HG03521 (cell line): ENCODE results near the gene SMIM9.
"Not testable (repeated sequence)": the region's sequence is repeated elsewhere in the genome, so short reads cannot be mapped to it uniquely, and the experiment has no call there.

Source experiments
- ATAC-seq: cut with Tn5 transposase; IDR thresholded peaks from one replicate; pipeline ENCODE4 v1.9.1; 2021; ENCODE audit warnings: mild to moderate bottlenecking, moderate library complexity; ENCODE audit not compliant: unreplicated experiment

SMIM9 gene

DNA sequence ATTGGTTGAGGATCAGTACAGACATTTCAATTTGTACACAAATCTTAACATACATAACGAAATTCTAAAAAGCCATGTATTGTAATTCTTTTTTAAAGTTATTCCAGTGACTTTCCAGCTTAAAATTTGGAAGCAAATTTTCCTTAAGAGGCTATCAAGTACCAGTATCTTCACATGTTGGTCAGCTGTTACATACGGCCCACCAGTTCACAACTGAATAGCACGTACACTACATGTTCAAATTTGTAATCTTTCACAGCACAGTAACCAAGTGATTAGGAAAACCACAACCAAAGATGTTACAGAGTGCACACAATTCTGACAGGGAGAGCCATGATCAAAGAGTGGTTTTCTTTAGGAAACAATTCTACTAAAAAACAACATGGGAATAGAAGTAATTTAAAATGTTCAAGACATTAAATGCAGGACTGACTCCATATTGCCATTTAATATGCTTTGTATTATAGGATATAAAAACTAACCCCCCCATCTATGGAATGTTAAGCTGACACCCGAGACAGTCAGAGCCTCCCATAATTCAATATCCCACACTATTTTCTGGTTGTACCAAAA lies 18.1 kb downstream of the SMIM9 start:
- not testable (repeated sequence) for ATAC-seq

DNA sequence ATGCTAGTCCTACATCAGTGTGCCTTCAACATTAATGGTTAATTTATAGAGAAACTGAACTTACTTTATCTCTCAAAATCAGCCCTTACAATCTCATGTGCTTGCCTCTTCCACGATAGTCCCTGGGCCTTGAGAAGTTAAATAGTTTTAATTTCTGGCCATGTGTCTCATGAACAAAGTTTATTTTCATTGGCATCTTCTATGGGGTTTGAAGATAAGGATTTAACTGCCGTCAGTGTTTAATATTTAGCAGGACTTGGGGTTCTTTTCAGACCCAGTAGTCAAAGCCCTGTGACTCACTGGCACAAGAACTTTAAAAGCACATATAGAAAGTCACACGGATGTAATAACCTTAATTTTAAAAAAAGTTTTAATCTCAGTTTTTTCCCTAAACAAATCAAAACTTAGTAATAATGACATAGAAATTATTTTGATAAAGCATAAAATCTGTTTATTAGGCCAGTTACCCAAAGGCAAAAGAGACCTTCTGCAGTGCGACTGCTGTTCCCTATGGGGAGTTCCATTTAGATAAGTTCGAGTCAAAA lies 19.1 kb downstream of the SMIM9 start:
- ATAC-seq = no peak

DNA sequence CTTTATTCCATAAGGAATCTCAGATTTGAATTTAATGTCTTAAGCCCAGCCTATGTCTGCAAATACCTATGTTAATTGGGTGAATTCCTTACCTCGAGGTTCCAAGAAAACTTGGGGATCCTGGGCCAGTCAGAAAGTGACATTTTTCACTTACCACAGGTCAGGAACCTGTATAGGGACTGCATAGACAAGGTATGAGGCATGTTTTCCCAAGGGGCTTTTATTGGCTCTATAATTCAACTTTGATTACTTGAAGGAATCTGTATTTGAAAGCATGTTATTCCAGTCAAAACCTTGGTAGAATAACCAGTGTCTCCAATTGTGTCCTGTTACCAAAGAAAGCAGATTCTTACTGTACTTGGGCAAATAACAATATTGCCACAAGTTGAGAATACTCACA lies 20.7 kb downstream of the SMIM9 start:
- no peak for ATAC-seq

DNA sequence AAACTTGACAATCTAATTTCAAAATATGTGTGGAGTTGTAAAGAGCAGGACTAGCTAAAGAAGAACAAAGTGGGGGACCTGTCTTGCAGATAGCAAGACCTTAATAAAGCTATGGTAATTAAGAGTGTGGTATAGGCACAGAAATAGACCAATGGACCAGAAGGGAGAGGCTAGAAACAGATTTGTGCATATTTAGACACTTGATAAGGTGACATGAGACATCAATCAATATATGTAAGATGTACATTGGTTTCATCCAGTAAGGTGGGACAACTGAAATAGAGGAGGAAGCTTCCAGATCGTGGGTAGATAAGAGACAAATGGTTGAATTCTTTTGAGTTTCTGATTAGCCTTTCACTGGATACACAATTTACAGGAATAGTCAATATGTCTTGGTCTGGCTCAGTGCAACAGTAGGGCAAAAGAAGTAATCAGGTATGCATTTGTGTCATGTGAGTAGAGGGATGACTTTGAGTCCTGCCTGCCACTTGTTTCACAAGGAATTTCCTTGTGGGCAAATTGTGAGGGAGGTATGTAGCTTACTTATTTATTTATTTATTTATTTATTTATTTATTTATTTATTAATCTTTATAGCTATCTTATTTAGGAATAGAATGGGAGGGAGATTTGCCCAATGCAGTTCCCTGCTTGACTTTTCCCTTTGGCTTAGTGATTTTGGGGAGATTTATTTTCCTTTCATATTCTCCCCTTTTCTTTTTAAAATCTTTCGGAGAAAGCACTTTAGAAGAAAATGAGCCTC lies 21.9 kb downstream of the SMIM9 start:
- ATAC-seq = no peak

DNA sequence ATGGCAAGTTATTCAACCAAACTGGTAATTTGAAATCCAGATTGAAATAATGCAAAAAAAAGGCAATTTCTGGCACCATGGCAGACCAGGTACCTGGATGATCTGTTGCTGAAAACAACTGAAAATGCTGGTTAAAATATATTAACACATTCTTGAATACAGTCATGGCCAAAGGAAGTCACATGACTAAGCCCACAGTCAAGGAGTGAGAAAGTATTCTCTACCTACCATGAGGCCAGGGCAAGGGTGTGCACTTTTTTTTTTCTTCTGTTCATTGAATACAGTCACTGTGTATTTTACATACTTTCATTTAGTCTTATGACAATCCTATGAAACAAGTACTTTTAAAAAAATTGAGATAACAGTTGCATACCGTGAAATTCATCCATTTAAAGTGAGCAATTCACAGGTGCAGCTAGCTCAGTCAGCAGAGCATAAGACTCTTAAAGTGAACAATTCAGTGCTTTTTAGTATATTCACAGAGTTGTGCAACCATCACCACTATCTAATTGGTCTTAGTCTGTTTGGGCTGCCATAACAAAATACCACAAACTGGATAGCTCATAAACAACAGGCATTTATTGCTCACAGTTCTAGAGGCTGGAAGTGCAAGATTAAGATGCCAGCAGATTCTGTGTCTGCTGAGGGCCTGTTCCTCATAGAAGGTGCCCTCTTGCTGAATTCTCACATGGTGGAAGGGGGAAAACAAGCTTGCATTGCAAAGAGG lies 24.4 kb downstream of the SMIM9 start:
- ATAC-seq = no peak

DNA sequence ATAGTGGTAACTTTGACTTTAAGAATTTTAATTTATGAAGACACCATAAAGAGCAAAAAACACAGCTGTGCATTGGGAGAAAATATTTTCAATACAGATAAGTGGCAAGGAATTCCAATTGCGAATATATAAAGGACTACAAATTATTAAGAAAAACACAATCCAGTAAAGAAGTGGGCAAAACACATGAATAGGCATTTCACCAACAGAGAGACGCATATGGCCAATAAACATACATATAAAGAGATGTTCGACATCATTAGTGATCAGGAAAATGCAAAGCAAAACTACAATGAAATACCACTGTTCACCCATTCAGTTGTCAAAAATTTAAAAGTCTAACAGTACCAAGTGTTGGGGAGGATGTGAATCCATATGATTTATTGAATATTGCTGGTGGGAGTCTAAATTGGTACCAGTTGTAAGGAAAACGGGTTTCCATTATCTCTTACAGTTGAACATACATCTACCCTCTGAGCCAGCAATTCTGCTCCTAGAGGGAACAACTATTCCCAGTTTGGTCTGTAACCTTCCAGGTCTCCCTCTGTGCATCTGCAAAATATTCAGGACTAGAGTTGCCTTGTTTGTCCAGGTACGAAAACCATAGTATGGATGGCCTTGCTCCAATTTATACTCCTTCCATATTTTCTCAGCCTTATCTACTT lies 27.5 kb downstream of the SMIM9 start:
- ATAC-seq = no peak

DNA sequence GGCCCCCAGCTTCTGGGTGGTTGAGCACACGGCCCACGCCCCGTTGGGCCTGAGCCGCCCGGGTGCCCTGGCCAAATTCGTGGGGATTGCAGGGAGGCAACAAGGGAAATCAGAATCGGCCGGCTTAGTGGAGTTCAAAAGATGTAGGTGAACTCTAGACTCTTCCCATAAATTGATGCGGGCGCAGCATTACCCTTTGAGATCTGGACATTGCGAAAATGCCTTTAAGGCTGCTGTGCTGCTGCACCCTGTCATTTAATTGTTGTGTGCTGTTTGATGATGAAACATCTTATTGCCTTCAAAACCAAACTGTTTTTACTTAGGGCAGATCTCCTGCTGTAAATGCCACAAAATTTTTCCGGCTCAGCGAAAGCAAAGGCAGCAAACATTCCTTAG lies 28.8 kb downstream of the SMIM9 start:
- ATAC-seq = no peak

DNA sequence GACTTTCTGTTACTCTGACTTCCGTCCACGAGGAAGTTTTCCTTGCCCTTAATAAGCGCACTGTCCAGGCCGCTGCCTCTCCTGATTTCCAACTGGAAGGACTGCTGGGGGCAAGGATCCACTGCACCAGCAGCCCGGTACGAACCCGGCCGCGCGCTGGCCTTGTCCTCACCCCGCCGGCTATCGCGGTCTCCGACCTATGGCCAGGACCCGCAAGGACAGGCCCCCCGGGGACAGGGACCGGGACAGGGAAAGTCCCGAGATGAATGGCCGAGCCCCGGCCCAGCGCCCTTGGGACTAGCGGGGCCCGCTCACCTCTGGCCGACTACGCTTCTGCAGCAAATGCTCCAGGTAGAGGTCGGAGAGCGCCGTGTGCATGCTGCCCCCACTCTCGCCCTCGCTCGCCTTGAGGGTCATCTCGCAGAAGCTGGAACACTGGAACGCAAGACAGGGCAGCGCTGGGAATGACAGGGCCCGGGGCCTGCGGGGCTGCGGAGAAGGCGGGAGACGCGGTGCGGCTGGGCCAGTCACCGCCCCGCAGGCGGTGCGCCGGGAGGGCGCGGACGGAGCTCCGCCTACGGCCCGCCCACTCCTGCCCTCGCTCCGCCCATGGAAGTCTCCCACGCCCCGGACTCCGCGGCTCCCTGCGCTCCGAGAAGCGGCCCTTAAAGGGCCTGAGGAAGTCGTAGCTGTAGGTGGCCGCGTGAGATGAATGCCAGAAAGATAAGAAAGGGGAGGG lies 29.3 kb downstream of the SMIM9 start, which contains the start of gene MPP1:
Gene MPP1 (minus strand): TSS at position 529 of the 739 bp plus-strand sequence. CDS start 112 bp downstream, at position 417.
- ATAC-seq = peak; percentile 92

DNA sequence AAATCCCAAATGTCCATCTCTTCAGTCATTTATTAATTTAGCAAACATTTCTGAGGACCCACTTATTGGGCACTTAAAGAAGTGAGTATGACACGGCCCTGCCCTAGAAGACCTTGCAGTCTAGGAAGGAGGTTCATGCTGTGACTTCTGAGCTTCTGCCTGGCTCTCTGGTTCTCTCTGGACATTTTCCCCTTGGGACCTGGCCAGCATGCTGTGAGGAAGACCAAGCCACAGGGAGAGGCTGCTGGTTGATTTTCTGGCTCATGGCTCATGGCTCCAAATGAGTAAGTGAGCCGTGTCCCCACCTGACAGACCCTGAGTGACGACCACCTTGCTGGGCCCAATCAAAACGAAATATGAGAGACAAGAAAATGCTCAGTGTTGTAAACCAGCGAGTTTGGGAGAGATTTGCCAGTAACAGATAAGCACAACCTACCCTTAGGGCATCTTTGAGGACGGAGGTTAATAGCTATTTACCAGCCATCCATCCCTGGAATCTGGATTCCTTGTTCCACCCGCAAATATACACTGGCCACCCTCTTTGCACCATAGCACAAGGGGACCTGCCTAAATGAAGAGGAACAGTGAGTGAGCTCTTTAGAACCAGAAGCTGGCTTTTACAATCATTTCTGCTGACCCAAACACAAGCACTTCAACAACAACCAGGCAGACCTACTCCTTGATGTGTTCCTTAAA lies 30.1 kb downstream of the SMIM9 start:
- ATAC-seq = no peak

DNA sequence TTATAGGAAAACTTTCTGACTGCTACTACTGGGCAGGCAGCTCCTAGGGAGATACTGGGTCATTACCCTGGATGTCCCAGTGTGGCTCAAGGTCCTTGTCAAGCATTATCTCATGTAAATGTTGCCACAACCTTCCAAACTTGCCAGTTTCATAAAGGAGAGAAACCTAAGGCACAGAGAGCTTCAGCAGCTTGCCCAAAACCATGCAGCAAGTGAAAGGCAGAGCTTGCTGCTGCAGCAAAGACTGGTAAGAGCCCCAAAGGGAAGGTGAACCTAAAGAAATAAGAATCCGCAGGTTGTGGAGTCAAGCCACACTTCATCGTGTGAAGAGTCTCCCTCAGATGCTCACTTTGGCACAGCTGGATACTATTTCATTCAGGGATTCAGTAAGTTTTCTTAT lies 31.5 kb downstream of the SMIM9 start:
- ATAC-seq = no peak

DNA sequence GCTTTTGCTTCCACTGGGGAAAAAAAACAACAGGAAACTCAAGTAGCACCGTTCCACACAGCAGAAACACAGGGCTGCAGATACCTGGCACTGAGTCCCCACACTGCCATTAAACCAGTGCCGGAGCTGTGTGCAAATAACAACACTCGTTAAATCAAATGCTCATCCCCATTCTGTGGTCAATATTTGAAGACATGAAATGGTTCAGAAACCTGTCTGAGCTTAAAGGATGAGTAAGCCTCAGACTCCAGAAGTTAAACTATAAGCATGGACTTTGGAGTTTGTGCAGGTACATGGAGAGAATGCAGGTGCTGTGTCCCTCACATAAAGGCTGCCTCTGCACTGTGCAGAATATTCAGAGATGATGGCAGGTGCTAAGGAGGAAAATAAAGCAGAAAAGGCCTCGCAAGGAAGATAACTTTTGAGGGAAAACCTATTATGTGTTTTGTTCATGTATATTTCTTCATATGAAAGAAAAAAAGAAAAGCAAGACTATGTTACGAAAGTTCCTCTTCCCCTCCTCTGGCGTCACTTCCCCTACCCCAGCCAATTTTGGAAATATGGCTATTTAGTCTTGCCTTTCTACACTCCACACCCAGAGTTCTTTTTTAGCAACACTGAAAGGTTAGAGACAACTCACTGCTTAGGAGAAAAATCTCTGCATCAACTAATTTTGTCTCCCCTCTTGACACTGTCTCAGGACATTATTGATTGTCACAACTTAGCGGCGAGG lies 33.8 kb downstream of the SMIM9 start:
- no peak for ATAC-seq

DNA sequence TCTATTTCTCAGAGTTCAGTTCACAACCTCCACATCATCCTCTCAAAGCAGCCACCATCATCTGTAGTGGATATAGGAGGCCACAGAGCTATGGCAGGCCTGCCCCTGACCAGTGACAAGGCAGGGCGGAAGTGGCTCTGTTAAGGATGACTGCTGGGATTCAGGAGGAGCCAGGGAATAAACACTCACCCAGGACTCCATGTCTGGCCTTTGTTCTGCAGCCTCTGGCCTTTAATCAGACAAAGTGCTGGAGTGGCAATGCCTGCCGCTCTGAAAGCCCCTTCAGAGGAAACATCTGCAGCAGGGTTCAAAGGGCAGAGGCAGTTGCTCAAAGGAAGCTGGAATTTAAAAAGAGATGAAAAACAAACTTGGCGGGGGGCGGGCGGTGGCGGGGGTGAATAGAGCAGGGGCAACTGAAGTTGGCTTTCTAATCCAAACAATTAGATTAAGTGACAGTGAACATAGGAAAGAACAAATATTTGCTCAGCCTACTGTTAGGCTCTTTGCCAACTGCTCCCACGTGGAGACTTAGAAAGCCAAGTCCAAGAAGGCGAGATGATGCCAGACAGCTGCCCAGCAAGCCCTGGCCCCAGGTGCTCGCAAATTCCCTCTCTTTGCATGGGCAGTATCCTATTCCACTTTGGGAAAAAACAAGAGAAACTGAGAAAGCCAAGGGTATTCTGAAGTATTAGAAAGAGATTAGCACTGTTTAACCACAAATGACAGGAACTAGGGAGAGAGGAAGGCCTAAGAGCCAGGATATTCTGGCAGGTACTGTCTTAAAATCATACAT lies 34.7 kb downstream of the SMIM9 start:
- no peak for ATAC-seq

DNA sequence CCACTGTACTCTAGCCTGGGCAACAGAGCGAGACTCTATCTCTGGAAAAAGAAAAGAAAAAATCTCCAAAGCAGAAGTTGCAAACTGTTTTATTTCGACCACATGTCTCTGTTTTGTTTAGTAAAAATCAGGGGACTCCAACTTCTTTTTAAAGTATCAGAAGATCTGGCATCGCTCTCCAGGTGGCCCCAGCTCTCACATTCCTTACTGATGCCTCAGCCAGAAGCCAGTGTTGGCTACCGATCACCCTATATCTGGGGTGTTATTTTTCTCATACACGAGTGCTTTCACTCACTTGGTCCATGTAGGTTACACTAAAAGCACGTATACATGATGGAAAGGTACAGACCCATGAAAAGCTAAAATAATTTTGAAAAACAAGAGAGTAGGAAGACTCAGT lies 37.5 kb downstream of the SMIM9 start:
- ATAC-seq = no peak

DNA sequence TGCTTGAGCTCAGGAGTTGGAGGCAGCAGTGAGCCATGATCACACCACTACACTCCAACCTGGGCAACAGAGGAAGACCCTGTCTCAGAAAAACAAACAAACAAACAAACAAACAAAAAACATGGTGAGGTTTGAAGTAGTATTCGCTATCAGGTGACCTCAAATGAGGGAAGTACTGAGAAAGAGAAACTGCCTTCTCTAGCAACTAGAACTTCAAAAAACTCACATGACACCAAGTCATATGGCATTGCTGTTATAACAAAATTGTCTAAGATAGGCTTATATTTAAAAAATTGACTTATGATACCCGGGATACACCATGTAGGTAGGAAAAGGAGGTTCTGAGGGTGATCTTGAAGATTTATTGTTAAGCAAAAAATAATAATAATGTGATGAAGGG lies 39.4 kb downstream of the SMIM9 start:
- ATAC-seq = no peak

DNA sequence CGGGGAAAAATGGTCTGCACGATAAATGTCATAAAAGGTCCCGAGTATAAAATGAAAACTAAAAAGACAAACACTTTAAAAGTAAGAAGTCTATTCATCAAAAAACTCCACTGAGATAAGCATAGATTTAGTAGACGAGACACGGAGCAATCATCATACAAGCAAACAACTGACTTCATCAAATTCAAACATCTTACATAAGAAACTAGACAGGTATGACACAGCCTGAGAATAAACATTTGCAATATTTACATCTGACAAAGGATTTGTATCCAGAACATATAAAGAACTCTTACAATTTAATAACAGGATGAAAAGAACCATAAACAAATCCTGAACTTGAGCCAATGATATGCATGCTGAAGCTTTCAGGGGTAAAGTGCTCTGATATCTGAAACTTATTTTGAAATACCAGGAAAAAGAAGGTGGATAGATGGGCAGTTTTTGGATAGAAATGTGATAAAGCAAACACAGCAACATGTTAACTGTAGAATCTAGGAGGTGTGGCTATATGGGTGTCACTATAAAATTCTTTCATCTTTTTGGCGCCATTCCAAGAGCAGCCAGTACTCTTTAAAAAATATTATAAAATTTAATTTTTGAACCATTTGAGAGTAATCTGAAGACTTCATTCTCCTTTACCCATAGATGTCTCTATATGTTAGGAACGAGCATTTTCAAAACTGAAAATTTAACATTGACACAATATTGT lies 41.2 kb downstream of the SMIM9 start:
- ATAC-seq = no peak

DNA sequence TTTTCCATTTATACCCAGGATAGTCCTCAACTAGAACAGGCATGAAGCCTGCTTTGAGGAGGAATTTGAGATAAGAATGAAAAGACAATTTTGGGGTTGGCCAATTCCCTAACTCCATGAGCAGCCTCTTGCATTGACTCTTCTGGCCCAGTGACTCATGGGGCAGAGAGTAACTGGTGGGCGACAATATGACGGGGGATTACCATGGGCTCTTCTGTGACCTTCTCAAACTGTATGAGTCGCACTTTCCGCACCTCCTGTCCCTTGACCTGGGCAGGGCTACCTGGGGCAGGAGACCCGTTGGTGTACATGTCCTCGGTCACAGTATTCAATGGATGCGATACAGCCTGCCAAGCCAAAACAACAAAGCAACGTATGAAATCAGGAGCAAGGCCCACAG lies 42.5 kb downstream of the SMIM9 start:
- no peak for ATAC-seq

DNA sequence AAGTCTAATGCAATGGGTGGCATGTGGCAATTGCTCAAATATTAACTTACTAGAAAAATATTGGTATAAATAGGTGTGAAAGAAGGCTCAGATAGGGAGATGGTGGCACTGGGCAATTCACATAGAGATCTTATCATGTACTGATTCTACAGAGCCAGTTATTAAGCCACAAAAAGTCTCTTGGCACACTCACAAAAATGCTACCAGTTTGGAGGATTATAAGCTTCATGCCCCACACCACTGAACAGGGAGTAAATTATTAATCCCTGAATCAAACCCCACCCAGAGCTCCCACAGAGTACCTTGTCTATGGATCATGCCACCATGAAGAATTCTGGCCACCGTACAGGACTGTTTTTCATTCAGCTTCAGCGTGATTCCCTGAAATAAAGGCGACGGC lies 43.0 kb downstream of the SMIM9 start:
- no peak for ATAC-seq

DNA sequence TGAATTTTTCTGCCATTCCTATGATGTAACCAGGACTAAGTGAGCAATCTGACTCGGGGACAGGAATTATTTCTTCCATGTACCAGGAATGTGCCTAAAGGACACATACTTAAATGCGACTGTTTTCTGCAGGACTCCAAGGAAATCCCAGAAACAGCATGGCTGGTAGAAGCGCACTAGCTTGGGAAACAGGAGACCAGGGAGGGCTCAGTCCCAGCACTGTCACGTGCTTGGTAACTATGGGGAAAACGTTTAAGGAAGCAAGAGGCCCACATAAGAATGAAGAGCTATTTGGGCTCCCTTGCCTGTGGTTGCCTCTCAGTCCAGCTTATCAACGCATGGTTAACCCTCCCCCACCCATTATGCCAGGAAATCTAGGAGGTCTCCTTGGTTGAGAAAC lies 48.7 kb downstream of the SMIM9 start:
- ATAC-seq = no peak
